ENCODE measurements around the gene POU2AF1.

Gene POU2AF1

DNA sequence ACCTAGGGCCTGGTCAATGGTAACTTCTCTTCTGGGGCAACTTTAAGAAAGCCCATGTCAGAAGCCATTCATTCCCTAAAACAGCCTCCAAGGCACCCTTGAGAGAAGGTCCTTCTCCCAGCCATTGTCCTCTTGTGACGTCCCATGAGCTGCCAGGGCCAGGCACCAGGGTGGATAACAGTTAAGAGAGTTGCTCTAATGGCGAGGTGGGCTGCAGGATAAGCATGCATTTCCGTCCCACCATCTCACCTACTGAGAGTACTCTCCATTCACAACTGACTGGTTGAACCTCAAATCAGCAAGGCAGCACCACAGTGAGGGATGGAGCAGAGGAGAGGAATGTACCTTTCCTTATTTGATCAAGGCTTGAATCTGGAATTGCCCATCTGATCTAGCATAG lies 14.6 kb downstream of the POU2AF1 start:
- in situ Hi-C loops (cut with MboI; ENCODE audit: low sequenced_read_pairs) = no loop called here

DNA sequence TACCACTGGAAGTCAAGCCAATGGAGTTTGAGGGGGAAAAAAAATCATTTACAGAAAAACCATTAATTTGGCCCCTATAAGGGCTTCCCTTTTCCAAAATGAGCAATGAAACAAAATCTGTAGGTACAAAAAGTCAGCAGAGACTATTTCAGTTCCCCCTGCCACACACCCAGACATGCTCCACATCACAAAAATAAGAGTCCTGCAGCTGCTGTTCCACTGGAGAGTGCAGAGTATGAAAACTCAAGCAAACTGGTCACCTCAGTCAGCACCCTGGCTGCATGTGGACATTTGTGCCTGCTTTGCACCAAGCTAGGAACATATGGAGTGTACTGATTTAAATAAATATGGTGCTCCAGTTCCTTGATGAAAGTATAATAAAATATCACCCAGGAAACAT lies 15.1 kb downstream of the POU2AF1 start:
- in situ Hi-C loops (cut with MboI; ENCODE audit: low sequenced_read_pairs) = no loop called here

DNA sequence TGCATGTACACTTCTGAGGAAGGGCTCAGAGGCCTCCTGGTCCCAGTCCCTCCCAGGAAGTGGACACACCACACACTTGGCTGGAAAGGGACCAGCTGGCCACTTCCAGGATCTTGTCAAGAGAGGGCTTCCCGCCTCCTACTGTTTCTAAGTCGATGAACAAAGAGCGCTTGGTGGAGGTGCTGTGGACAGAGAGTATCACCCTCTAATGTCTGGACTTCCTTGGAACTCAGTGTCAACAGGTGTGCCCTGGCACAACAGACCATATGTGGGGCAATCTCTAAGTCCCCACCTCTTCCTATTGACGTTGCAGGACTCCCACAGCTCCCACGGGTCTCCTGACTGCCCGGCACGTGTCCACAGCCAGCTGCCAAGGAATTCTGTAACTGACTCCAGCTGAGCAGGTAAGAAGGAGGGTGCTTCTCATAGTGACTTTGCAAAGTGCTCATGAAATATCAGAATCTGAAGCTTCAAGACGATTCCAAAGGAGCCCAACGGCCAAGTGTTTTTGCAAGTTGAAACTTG lies 16.1 kb downstream of the POU2AF1 start:
- in situ Hi-C loops (cut with MboI; ENCODE audit: low sequenced_read_pairs) = no loop called here

DNA sequence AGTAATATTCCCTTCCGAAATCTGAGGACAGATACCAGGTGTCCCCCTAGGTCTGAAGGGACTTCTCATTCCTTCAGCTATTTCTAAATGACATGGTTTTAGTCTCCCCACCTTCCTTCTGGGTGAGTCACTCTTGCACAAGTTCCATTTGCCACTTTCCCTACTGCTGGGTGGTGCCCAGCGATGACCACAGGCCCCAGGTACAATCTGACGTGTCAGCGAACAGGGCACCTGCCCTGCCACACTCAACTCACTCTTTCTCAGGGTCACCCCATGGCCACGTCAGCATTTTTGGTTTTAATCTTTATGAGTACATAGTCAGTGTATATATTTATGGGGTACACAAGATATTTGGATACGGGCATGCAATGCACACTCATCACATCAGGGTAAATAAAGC lies 17.2 kb downstream of the POU2AF1 start:
- in situ Hi-C loops (cut with MboI; ENCODE audit: low sequenced_read_pairs) = no loop called here

DNA sequence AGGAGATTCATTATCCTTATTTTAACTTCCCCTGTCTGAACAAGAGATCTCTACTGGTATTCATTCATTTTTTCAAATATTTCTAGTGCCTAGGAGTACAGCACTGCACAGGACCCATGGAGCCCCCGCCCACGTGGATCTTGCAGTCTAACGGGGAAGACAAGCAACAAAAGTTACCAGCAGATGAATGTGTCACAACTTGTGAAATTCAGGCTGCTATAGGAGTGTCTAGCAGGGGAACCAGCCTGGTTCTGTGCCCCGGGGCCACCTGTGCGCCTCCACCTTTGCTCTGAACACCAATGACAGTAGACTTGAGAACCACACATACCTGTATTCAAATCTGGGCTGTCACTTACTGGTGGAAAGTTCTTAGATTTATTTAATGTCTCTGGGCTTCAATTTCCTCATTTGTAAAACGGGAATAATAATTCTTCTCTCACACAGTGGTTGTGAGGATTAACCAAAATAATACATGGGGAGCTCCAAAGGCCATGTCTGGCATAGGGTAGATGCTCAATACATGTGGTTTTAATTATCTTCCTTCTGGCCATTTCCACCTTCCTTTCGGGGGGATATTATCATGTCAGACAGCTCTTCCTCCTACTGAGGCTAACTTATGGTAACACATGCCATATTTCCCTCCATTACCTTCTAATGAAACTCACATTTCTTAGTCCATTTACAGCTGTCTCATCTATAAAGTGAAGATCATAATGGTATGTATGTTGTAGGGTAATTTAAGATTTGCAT lies 17.8 kb downstream of the POU2AF1 start:
- in situ Hi-C loops (cut with MboI; ENCODE audit: low sequenced_read_pairs) = no loop called here

DNA sequence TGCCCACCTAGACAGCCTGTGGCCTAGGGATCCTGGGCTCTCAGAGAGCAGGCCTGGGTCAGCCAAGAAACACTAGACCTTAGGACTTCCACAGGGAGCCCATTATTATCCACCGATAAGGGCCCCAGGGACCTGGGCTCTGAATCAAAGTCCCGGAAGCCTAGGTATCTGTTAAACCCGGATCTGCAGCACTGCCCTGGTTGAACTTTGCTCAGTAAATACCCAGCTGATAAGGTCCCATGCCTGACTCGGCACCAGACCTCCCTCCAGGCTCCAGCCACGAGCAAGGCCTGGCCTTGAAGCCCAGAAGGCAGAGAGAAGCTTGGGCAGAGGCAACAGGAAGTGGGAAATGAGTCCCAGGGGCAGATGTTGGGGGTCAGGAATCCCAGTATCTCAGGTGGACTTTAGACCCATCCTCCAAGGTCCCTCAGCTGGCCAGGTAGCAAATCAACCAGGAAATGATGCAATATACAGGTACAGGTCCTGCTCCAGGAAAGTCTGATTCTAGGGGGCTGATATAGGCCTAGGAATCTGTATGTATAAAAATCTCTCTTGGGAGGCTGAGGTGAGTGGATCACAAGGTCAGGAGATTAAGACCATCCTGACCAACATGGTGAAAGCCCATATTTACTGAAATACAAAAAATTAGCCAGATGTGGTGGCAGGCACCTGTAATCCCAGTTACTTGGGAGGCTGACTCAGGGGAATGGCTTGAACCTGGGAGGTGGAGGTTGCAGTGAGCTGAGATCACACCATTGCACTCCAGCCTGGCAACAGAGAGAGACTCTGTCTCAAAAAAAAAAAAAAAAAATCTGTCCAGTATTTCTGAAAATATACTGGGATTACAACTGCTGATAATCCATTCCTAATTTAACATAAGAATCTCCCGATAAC lies 18.7 kb downstream of the POU2AF1 start:
- in situ Hi-C loops (cut with MboI; ENCODE audit: low sequenced_read_pairs) = no loop called here

DNA sequence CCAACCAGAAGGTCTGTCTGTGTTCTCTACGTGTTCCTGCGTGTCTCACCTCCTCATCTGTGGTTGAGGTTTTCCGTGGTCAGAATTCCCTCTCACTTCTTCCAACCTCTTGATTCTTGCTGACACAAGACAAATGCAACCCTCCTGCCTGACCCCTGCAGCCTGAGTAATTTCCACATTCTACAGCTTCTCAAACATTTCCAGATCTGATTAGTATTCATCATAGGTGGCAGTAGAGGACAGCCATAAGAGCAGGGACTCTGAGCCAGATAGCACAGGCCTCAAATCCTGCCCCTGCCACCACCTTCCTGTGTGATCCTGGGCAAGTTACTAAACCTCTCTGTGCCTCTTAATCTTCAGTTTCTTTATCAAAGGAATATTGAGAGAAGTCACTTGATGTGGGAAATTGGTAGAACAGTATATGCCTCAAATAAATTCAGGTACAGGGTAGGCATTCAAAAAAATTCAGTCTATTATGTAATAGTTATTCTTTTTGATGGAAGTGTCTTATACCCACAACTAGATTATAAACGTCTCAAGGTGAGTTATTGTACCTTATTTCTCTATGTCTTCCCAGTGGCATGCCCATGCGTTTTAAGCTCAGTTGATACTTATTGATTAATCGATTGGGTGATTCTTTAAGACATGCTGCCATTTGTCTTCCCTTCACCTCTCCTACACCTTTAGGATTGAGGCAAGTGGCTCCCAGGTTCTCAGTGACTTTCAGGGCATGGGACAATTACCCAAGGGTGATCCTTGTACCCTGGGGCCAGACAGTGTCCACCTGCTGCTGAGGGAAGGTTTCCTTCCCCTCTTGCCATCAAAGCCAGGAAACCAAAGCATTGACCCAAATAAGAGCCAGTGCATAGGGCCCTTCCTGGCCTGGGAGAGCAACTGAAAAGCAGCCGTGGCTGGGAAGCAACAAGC lies 19.6 kb downstream of the POU2AF1 start:
- in situ Hi-C loops (cut with MboI; ENCODE audit: low sequenced_read_pairs) = no loop called here

DNA sequence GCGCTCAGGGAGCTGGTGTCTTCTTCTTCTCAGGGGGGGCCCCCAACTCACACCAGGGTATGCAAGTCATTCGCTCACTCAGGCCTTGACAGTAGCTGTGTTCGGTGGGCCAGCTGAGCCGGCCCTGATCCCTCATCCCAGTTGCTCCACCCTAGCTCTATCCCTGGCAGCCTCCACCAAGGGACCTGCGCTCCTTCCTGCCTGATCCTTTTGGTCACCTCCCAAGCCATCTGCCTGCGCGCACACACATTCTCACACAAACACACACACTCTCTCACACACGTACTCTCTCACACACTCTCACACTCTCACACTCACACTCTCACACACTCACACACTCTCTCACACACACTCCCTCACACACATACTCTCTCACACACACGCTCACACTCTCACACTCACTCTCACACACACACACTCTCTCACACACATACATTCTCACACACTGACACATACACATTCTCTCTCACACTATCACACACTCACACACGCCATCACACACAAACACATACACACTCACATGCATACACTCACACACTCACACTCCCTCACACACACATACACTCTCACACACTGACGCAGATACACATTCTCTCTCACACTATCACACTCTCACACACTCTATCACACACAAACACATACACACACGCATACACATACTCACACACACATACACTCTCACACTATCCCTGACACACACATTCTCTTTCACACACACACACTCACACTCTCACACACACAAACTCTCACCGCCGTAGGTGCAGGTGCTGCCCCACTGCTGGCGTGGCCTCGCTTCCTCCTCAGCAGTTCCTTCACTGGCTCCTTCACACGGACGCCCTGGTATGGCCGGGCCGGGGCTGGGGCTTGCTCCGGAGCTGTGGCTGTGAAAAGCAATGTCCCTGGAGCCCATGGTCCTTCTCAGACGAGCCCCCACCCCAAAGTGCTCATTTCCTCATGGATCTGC lies 20.8 kb downstream of the POU2AF1 start:
- in situ Hi-C loops (cut with MboI; ENCODE audit: low sequenced_read_pairs) = no loop called here

DNA sequence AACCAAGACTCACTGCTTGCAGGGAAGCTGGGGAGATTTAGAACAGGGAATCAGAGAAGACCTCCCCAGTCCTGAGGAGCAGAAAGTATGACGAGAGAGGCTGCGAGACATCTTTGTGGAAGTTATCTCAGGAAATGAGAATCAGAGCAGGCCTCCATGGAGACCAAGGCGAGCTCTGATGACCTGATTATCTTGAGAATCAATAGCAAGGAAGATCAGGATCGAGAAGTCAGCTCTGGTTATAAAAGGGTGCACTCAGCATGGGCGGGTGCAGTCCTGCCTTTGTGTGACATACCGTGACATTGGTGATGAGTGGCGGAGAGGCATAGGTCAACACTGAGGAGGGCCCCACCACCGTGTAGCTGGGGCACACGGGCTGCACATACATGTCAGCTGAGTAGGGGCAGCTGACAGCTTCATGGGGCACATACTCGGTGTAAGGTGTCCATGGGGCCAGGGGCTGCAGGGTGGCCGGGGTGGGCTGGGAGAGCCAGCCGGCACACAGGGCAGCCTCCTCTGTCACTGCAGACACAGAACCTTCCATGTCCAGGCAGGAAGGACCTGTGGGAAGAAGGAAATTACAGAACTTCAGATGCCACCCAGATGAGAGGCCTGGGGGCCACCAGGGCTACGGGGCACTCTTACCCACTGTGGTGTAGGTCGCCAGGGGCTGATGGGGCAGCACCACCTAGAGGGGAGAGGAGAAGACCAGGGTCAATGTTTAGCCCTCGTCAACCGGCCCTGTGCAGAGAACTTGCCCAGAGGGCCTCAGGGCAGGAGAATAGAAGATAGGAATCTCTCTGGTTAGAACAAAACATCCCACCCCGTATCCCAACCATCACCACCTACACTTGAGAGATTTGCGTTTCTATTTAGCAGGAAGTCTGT lies 21.7 kb downstream of the POU2AF1 start:
- in situ Hi-C loops (cut with MboI; ENCODE audit: low sequenced_read_pairs) = no loop called here

DNA sequence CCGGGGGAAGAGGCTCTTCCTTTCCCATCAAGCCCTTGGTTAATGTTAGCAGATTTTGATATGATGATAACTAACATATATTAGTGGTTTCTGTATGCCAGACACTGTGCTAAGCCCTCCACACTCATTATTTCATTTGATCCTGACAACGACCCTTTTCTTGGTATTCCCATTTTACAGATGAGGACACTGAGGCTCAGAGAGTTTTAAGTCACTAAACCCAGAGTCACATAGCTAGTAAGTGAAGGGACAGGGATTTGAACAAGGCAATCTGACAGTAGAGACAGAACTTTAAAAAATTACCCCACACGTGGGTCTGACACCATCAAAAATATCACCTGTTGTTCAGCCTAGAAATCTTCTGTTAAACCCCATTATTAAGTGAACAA lies 22.4 kb downstream of the POU2AF1 start:
- in situ Hi-C loops (cut with MboI; ENCODE audit: low sequenced_read_pairs) = no loop called here

DNA sequence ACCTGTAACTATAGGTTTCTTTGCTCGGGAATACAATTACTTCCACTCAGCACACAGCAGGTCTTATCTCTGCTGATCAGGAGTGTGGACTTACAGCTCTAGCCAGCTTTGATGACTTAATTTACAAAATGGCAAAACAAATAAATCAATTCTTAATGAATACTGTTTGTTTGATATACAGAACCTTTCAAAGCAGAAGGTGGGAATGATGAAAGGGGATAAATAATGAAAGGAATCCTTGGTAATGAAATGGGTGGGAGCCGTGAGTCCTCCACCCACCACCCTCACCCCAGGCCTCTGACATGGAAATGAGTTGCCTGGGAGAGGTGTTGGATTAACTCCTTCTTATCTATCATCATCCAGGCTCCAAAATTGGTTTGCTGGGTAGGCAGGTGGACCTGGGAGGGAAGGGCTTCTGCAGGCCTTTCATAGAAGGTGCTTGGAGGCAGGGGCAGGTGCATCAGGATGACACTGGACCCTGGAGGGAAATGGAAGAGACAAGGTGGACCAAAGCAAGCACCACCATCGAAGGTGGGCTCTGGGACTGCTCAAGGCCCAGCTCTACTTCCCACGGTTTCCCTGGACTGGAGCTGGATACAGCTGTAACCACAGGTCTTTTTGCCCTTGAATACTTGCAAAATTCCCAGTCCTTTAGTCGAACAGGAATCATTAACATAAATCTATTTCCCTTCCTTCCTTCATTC lies 23.0 kb downstream of the POU2AF1 start:
- in situ Hi-C loops (cut with MboI; ENCODE audit: low sequenced_read_pairs) = no loop called here

DNA sequence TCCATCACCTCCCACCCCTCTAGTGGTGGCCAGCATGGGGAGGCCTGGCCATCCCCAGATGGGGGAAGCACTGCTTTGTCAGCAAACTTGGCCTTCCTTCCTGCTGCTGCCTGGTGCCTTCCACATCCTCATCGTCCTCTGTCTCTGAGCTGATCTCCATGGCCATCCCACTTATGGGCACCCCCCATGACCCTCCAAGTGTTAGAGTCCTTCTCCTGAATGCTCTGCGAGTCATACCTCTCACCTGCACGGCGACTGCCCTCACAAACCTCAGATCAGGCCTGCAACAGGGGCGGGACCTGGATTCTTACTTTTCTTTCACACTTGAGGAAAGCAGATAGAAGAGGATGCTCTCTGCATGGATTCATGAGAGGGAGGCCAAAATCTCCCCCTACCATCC lies 24.0 kb downstream of the POU2AF1 start:
- in situ Hi-C loops (cut with MboI; ENCODE audit: low sequenced_read_pairs) = no loop called here

DNA sequence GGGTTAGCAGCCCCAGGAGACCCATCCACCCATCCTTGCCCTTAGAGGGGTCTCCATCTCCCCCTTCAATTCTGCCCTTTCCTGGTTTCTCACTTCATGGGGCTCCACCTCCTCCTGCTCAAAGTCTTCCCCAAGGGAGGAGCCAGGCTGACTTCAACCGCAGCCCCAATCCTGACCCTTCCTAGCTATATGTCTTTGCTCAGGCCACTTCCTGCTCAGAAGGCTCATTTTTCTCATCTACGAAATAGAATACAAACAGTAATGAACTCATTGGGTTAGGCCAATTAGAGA lies 24.5 kb downstream of the POU2AF1 start:
- in situ Hi-C loops (cut with MboI; ENCODE audit: low sequenced_read_pairs) = no loop called here

DNA sequence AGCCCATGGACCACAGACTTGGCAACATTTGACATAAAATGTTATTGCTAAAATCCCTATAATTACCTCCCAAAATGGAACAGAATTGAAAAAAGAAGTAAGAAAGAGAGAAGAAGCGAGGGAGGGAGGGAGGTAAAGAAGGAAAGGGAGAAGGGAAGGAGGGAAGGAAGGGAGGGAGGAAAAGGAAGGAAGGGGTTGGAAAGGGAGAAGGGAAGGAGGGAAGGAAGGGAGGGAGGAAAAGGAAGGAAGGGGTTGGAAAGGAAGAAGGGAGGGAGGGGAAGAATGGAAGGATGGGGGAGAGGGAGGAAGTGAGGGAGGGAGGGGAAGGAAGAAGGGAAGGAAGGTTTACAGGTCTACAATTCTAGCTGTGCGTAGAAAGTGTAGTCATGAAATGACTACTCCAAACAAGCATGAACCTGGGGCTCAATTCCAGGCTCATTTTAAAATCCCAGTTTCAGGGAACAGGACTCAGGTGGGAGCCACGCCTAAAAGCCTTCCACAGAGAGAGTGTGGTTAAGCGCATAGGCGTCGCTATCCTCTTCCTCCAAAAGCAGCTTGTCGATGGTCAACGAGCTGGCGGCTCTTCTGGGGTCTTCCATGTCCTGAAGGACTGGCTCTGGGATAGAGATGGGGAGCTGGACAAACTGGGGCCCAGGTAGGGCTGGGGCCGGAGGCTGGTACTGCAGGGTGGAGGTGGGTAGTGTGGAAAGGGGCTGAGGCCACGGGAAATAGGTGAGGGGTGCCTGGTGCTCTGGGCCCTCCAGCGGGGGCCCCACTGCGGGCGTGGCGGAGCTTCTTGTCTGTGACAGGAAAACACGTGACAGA lies 25.1 kb downstream of the POU2AF1 start:
- in situ Hi-C loops (cut with MboI; ENCODE audit: low sequenced_read_pairs) = no loop called here

DNA sequence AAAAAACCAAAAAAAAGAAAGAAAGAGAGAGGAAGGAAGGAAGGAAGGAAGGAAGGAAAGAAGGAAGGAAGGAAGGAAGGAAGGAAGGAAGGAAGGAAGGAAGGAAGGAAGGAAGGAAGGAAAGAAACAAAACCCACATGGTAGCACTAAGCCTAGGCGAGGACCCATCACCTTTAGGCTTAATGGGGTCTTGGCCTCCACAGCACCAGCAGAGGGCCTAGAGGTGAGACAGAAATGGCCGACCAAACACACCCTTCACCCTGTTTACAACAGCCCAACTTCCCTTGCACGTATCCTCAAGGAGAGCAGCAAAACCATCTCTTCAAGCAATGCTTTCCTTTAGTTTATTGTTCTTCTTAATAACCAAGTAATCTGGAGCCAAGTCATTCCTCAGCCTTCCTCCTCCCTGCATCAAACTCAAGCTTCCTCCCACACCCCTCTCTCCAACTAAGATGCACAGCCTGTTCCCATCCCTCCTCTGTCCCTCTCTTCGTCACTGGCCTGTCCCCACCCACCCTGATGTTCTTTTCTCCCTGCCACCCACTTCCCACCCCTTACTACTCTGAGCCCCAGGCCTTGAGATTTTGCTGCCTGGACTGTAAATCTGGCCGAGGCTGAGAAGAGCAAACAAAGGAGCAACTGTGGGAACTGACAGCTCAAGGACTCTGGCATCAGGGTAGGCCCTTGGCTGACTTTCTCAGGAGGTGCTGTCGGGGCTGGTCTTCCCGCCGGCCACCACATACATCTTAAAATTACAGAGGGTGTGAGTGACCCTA lies 26.0 kb downstream of the POU2AF1 start:
- in situ Hi-C loops (cut with MboI; ENCODE audit: low sequenced_read_pairs) = no loop called here

DNA sequence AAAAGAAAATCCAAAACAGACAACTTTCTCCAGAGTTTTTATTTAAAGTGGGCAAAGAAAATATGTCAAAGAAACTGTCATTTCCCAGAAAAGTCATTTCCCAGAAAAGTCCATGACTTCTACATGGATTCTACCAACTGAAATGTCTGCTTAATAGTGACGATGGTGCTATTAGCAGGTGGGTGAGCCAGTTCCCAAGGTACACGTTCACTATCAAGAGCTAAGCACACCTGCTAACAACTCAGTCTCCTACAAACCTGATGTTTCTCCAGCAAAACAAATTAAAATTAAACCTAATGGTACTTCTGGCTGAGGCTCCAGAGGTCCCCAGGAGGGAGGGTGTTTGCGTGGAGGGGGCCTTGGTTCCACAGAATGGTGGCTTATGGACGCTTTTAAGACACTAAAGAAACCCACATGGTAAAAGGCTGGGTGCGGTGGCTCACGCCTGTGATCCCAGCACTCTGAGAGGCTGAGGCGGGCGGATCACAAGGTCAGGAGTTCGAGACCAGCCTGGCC lies 26.8 kb downstream of the POU2AF1 start:
- in situ Hi-C loops (cut with MboI; ENCODE audit: low sequenced_read_pairs) = no loop called here
